Left colon (tissue), 2 donors: ENCODE results near the gene FASLG. TPM values are rescaled to one million over a fixed set of nuclear protein-coding genes. Genes with fewer than 3 reads are reported as not detected.
"Not testable (repeated sequence)": the region's sequence is repeated elsewhere in the genome, so short reads cannot be mapped to it uniquely, and the experiment has no call there.

Experiments used
- ATAC-seq: fragments of 200-7000 bp; cut with Tn5 transposase; one replicate; pipeline ENCODE4 v1.9.1; 2020; ENCODE audit warnings: mild to moderate bottlenecking, moderate library complexity
- DNase-seq, 2 donors: peaks; one replicate each; pipeline ENCODE4 v3.0.0-alpha.2; 2020
- intact Hi-C, 2 donors: fragments of 100-400 bp; cut with DNase I in 1 of 2; cut with micrococcal nuclease in 1 of 2; formaldehyde crosslinking; loops; one replicate each; pipeline versions ENCODE4 v1.11.2 to v1.14.0; 2022; cut with DNase I, micrococcal nuclease
- total RNA-seq, 2 donors: library from RNA; stranded (reverse); fragmentation: NEBNext Ultra II Directional; extraction: Animal tissue kit (Norgen Biotek cat#: 25700); gene quantifications; one replicate each; pipeline ENCODE4 v1.2.1, GENCODE V29; 2021
- donor health status: DM: no; HTN: no; CAD: no.
- donor health status: DM: yes; HTN: yes; CAD: no.

The FASLG gene
- total RNA-seq, 2 donors from 2014 or later = 0.49 to 0.70 TPM

- intact Hi-C loops = no loop called here
- ATAC-seq (no peak), DNase-seq (no peak)
These were observed 16.1 kb downstream of the FASLG start for GRCh38 chr1:172674831-172675613.

DNA sequence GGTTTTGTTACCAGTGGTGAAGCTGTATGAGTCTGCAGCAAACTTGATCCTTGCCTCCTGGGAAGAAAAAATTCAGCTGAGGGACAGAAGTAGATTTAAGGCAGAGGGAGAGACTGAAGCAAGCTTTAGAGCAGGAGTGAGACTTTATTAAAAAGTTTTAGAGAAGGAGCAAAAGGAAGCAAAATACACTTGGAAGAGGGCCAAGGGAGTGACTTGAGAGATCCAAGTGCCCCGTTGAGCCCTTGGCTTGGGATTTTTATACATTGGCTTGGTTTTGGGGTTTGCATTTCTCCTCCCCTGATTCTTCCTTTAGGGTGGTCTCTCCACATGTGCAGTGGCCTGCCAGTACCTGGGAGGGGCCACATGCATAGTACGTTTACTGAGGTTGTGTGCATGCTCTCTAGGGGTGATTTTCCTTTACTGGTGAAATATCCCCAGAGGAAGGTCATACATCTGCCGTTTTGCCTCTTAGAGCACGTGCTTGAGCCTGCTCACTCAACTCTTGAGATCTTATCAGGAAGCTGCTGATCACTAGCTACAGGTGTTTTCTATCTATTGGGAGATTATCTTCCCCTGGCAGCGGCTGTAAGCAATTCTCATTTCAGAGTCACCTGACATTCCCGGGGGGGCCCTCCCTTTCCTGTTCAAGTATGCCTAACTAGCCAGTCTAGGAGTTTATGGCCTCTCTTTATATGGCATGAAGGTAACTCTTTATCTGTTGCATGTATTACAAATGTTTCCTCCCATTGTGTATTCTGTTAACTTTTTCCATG, 20.3 kb downstream of the FASLG start:
- ATAC-seq (peak; percentile 99), DNase-seq (peak; percentile 44 to 64)

DNA sequence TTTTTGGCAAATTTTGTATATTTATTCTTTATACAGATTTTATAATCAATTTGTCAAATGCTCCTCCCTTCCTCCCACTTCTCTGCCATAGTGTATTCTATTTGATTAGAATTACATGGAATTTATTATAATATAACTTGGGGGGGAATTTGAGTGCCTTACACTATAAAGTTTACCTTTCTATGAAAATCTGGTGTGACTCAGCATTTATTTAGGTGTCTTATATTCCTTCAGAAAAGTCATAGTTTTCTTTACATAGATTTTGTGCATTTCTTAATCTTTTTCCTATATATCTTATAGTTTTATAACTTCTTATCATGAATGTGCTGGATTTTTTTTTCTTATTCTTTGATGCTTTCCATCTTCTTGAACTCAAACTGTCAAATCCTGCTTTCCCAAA, 21.3 kb downstream of the FASLG start:
- no peak for ATAC-seq
- intact Hi-C loops = no loop called here
- no peak for DNase-seq

More for the DNA sequence above, 20.3 kb downstream of the FASLG start:
- intact Hi-C loops = no loop called here

GRCh38 chr1:172680733-172681275, 21.9 kb downstream of the FASLG start:
- no peak for DNase-seq
- intact Hi-C loops = no loop called here
- peak; percentile 12 for ATAC-seq

- DNase-seq (no peak), ATAC-seq (no peak)
- intact Hi-C loops = no loop called here
These were observed 23.9 kb downstream of the FASLG start for GRCh38 chr1:172682812-172683211.

GRCh38 chr1:172686143-172686542, 27.2 kb downstream of the FASLG start:
- DNase-seq (no peak), ATAC-seq (no peak)
- intact Hi-C loops = no loop called here

GRCh38 chr1:172688428-172689085, 29.7 kb downstream of the FASLG start:
- DNase-seq, ATAC-seq: not testable (repeated sequence)

DNA sequence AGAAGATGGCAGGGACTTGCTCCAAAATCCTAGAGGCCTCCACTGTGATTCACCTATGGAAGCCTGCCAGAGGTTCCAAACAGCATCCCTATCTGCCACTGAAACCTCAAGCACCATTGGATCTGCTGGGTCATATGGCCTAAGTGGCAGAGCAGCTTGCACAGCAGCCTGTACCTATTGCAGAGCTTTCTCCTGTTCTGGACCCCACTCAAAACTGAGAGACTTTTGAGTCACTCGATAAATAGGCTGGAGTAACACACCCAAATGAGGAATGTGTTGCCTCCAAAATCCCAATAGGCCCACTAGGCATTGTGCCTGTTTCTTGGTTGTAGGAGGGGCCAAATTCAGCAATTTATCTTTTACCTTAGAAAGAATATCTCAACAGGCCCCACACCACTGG, 32.0 kb downstream of the FASLG start:
- DNase-seq, ATAC-seq, intact Hi-C loops: not testable (repeated sequence)

More at GRCh38 chr1:172688428-172689085, 29.7 kb downstream of the FASLG start:
- intact Hi-C loops = not testable (repeated sequence)

GRCh38 chr1:172697534-172698002, 38.7 kb downstream of the FASLG start:
- intact Hi-C loops = no loop called here
- ATAC-seq = no peak
- no peak for DNase-seq

DNA sequence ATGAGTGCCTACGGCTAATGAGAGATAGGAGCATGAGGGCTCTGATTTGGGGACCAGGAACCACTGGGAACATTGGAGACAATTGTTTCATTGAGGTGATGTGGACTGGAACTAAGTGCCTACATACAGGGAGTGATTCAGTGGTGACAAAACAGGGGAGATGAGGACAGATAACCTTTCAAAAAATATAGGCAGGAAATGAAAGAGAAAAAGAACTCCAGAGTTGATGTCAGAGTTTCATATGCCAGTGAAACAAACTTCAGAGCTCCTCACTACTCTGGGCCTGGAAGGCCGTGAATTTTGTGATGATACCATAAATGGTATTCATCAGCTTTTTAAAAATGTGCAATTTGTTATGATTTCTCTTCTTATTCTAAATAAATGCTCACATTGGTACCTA, 39.3 kb downstream of the FASLG start:
- ATAC-seq (no peak), DNase-seq (no peak)
- intact Hi-C loops = no loop called here

- DNase-seq = peak; percentile 16 to 29
- intact Hi-C loops = no loop called here
These were observed 40.2 kb downstream of the FASLG start for GRCh38 chr1:172699111-172699510.

DNA sequence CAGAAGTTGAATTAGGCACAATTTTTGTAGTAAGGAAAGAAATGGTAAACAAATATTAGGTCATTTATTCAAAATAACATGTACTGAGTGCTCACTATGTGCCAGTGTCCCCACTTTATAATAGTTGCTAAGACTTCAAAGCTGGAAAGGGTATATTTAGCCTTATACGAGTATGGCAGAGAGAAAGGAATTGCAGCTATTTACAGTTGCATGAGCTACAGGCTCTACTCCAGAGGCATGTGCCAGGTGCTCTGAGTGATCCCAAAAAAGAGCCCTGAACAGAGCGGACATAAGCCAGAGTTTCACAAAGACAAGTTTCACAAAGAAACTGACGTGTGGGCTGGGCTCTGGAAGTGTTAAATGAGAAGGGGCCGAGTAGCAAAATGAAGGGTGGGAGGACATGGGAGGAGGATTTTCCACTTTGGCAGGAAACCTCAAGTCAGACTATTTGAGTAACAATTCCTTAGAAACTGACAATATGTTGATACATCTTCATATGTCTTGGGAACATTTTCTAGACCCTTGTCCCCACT, 40.9 kb downstream of the FASLG start:
- no peak for ATAC-seq
- intact Hi-C loops = no loop called here
- DNase-seq = no peak

More at GRCh38 chr1:172699111-172699510, 40.2 kb downstream of the FASLG start:
- peak; percentile 26 for ATAC-seq

DNA sequence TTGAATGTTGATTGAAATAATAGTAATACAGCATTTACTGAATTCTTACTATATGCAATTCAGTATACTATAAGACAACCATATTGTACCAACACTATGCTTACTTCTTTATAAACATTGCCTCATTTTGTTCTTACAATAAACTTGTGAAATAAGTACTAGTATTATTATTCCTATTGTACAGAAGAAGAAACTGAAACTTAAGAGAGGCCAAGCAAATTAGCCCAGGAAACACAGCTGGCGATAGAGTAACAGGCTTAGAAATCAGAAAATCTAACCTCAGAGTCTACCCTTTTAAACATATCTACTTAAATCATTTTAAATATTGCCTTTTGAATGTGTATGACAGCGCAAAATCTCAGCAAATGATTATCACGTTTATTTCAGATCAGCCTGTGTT, 41.7 kb downstream of the FASLG start:
- DNase-seq (no peak), ATAC-seq (no peak)
- intact Hi-C loops = no loop called here

- DNase-seq (no peak), ATAC-seq (no peak)
- intact Hi-C loops = no loop called here
These were observed 45.1 kb downstream of the FASLG start for GRCh38 chr1:172704001-172704400.

- intact Hi-C loops = no loop called here
These were observed 45.7 kb downstream of the FASLG start for GRCh38 chr1:172704420-172705210.

DNA sequence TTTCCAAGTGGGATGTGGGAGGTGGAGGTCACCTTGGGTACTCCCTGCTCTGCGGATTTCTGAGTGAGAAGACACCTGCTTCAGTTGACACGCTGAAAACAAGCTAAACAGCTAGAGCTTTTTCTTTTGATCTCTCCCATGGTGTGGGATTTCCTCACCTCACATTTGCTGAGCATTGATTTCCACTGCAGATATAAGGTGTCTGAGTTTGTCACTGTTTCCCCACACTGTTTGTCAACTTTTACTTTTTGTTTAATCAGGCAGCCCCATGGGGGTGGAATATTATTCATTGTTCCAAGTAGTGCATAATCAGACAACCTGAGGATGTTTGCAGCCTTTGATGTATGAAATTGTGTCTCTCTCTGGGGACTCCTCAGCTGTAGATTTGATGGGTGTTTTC, 49.5 kb downstream of the FASLG start:
- no peak for ATAC-seq
- intact Hi-C loops = no loop called here
- DNase-seq = no peak

More at GRCh38 chr1:172704420-172705210, 45.7 kb downstream of the FASLG start:
- ATAC-seq (no peak), DNase-seq (no peak)

DNA sequence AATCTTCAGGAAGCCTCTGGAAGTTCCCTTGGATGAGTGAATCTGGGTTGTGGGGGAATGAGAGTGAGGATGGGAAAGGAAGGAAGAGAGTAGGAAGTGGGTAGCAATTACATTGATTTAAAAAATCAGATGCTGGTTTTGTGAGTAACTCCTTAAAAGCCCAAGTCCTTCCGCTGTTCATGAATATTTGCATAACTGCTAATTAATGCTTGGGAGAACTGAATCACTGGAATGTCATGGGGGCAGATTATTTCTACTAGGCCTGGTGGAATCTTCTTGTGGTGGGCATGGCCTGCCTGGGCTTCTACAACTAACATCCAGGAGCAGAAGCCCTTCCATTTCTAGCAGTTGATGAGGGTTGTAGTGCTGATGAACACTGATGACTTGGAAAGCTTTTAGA, 52.7 kb downstream of the FASLG start:
- ATAC-seq = no peak
- intact Hi-C loops = no loop called here

DNA sequence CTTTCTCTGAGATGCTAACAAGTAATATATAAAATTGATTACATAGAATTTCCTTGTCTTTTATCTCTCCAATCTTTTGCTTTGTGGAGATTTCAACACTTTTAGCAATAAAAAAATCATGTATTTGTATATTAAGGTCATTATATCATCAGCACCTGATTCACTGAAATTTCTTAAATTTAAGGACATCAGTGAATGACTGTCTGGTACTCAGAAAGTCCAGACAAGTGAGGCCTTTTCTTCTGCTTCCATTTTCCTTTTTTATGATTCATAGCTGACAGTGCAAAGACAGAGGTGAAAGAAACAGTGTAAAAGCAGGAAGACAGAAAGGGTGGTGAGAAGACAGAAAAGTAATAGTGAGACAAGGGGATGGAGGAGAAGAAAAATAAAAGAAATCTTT, 54.6 kb downstream of the FASLG start:
- intact Hi-C loops = no loop called here
- ATAC-seq (no peak), DNase-seq (no peak)

More for the DNA sequence above, 52.7 kb downstream of the FASLG start:
- no peak for DNase-seq
